Lower leg skin (tissue), 3 donors: ENCODE measurements around the gene MEX3D.

Source experiments
- POLR2A ChIP-seq, 2 donors: fragments of 450-650 bp; IDR thresholded peaks; one replicate each; pipeline ENCODE4 v1.6.1; 2016 to 2017; ENCODE audit warnings: antibody characterized with exemption in 2 of 2, mild to moderate bottlenecking in 1 of 2, moderate library complexity in 1 of 2
- TF ChIP-seq, protein P1 (sequence below), 3 donors: fragments of 450-650 bp; IDR thresholded peaks; one replicate each; pipeline ENCODE4 v1.5.1; 2016; ENCODE audit warnings: antibody characterized with exemption in 3 of 3, mild to moderate bottlenecking in 3 of 3, moderate library complexity in 2 of 3

DNA sequence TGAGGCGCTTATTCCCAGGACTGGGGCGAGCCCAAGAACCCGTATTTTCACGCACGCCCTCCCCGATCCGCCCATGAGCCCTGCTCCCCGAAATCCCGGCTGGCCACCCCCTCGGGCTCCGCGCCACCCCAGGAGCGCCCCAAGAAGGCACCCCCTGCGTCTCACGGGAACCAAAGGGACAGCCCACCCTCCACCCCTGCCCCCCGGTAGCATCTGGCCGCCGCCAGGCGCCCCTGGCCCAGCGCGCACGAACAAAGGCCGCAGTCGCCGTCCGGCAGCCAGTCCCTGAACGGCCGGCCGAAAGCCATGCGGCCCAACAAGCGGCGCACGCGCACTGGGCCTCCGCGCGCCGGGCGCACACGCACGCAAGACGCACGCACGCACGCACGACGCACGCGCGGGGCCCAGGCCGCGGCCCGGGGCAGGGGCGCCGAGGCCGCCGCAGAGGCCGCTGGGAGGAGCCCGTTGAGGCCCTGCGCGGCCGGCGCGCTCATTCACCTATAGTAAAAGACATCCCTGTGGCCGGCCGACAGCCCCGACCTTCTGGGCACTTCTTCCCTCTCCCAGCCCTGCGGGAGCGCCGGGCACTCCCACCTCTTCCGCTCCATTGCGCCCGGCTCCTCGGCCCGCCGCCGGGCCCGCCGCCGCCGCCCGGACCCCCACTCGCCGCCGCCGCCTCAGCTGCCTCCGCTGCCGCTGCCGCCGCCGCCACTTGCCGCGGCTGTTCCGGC, 24.1 kb upstream of the MEX3D start:
- TF ChIP-seq, protein P1, sequence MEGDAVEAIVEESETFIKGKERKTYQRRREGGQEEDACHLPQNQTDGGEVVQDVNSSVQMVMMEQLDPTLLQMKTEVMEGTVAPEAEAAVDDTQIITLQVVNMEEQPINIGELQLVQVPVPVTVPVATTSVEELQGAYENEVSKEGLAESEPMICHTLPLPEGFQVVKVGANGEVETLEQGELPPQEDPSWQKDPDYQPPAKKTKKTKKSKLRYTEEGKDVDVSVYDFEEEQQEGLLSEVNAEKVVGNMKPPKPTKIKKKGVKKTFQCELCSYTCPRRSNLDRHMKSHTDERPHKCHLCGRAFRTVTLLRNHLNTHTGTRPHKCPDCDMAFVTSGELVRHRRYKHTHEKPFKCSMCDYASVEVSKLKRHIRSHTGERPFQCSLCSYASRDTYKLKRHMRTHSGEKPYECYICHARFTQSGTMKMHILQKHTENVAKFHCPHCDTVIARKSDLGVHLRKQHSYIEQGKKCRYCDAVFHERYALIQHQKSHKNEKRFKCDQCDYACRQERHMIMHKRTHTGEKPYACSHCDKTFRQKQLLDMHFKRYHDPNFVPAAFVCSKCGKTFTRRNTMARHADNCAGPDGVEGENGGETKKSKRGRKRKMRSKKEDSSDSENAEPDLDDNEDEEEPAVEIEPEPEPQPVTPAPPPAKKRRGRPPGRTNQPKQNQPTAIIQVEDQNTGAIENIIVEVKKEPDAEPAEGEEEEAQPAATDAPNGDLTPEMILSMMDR (IDR thresholded peaks at IDR 0.05) = no peak
- TF ChIP-seq POLR2A (IDR thresholded peaks at IDR 0.05) = peak in 1 of 2 donors; percentile 29
